Endometrial microvascular endothelial cells (primary cell): ENCODE data around the gene ASPHD1. TPM values are rescaled to one million over a fixed set of nuclear protein-coding genes. Genes with fewer than 3 reads are reported as not detected.

ENCODE experiments used
- in situ Hi-C: cut with HindIII; loops from 2 replicates; pipeline ENCODE4 v1.10.0; 2017; ENCODE audit warnings: low sequenced_read_pairs, low pct_unique_long_range_greater_than_20kb; ENCODE audit errors: inconsistent ontology term
- total RNA-seq: library from RNA; depleted of rRNA; stranded (reverse); fragments of >200 nt; gene quantifications from one replicate; pipeline ENCODE4 v1.2.3, GENCODE V29; 2015; ENCODE audit errors: inconsistent ontology term

The ASPHD1 gene, protein sequence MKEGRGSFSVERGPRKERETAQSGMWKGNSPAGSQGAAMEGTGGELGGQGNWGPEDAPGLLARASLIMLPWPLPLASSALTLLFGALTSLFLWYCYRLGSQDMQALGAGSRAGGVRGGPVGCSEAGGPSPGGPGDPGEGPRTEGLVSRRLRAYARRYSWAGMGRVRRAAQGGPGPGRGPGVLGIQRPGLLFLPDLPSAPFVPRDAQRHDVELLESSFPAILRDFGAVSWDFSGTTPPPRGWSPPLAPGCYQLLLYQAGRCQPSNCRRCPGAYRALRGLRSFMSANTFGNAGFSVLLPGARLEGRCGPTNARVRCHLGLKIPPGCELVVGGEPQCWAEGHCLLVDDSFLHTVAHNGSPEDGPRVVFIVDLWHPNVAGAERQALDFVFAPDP
- not detected for total RNA-seq

DNA sequence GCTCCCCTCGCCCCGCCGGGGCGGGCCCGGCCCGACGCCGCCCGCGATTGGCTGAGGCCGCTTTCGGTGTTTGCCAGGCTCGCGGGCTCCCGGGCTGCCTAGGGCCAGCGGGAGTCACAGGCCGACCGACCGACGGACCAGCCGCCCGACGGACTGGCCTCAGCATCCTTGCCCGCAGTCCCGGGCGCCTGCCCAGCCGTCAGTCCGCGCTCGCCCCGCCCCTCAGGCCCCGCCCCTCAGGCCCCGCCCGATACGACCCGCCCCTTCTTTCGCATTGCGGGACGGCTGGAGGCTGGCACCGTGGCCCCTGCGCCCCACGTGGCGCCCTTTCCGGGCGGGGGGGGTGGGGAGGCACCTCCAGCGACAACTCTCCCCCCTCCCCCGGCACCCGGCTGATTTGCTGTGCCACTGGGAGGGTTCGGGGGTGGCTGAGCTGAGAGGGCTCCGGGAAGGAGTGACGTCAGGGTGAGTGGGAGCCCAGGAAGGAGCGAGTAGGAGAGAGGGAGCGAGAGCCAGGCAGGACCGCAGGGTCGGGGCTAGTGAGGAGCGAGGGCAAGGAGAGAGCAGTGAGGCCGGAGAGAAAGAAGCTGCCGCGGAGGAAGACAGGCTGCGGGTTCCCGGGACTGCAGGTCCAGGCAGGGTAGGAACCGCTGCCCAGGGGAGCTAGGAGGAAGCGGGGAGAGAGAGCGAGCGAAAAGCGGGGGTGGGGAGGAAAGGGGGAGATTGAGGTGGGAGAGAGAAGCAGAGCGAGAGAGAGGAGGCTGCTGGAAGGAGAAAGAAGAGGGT, at the start of gene ASPHD1:
TSS of gene ASPHD1 (plus strand) at position 387 of the 786 bp plus-strand sequence. CDS start 484 bp downstream, outside the sequence.
- in situ Hi-C loops, result no loop called here

- in situ Hi-C loops, result no loop called here
These were observed 49.3 kb upstream of the ASPHD1 start for GRCh38 chr16:29850998-29851397.

GRCh38 chr16:29852654-29853053, 47.6 kb upstream of the ASPHD1 start:
- in situ Hi-C loops, result no loop called here

GRCh38 chr16:29854520-29855100, 45.7 kb upstream of the ASPHD1 start:
- in situ Hi-C loops, result no loop called here

DNA sequence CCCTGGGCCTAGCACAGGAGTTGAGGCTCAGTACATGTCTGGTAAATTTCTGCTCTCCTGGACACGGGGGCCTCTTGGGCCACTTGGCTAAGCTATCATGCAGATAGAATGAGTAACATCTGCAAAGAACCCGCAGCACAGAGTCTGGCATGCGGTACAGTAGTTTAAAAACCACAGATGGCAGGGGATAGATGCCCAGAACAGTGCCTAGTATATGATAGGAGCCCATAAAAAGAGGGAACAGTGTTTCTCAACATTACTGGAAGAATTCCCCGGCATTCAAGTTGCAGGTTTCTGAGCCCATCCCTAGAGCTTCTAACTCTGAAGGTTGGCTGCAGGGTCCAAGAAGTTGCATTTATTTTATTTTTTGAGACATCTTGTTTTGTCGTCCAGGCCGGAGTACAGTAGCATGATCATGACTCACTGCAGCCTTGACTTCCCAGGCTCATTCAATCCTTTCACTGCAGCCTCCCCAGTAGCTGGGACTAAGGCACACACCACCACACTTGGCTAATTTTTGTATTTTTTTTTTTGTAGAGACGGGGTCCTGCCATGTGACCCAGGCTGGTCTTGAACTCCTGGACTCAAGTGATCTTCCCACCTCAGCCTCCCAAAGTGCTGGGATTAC, 43.0 kb upstream of the ASPHD1 start:
- in situ Hi-C loops, result no loop called here

DNA sequence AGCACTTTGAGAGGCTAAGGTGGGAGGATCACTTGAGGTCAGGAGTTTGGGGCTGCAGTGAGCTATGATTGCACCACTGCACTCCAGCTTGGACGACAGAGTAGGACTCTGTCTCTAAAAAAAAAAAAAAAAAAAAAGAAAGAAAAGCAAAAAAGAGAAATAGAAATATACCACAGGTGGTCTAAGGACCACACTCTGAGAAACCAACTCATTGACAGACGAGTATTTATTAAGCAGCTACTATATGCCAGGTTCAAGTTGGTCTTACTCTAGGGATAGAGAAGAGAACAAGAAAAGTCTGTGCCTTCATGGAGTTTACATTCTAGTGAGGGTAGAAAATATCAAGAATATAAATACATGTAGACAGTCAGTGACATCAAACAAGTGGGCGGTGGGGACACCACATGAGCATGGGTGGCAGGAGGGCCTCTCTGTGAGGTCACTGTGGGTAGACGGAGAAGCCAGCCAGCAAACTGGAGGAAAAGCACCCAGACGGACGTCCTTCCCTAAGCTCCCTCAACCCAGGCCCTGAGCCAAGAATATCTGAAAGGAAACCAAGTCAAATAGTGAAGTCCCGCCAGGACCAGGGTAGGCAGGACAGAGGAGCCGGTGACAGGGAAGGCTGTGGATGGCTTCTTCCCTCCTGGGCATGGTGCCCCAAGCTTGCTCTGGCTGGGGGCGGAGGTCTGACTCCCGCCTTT, 42.0 kb upstream of the ASPHD1 start:
- in situ Hi-C loops, result no loop called here

- in situ Hi-C loops, result no loop called here
These were observed 41.3 kb upstream of the ASPHD1 start for GRCh38 chr16:29858974-29859373.

DNA sequence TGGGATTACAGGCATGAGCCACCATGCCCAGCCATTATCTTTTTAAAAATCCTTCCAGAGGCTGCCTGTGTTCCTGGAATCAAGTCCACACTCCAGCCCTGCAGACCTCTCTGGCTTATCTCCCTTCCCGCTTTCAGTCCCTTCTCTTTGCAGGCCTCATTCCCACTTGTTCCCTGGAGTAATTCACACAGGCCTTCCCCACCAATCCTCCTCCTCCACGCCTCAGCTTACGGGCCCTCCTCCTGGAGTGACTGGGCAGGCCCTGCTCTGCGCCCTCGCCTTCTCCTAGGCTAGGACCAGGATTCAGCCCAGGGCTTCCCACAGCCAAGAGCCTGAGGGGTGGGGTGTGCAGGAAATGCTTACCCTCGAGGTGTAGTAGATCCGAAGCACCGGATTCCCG, 40.1 kb upstream of the ASPHD1 start:
- in situ Hi-C loops, result loop anchor here (10.0 kb wide), 1 partner anchor 55 kb away; the partner anchor contains the start of gene MAZ

DNA sequence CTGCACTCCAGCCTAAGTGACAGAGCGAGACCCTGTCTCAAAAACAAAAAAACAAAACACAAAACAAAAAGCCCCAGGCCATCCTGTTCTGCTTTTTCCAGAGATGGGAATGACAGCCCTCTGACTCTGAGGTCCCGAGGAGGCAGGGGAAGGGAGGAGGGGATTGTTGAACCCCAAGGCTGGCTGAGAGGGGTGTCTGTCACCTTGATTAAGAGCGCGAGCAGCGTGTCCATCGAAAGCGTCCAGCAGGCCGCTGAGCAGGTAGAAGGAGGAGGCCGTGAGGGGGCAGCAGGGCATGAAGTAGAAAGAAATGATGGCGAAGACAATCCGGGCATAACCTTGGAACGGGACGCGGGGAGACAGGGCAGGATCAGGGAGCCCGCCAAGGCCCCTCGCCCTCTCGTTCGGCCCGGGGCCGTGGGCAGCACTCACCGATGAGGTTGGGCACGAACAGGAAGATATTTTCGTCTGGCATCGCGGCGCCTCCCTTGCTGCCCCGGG, 37.9 kb upstream of the ASPHD1 start:
- in situ Hi-C loops, result loop anchor here (10.0 kb wide), 1 partner anchor 58 kb away; the partner anchor contains the start of gene MAZ

- in situ Hi-C loops, result loop anchor here (10.0 kb wide), 1 partner anchor 58 kb away; the partner anchor contains the start of gene MAZ
These were observed 37.2 kb upstream of the ASPHD1 start, which contains the start of gene CDIPT for GRCh38 chr16:29862884-29863668. CDIPT (minus strand) TSS chr16:29863226; CDS start chr16:29862857, 369 bp downstream.

DNA sequence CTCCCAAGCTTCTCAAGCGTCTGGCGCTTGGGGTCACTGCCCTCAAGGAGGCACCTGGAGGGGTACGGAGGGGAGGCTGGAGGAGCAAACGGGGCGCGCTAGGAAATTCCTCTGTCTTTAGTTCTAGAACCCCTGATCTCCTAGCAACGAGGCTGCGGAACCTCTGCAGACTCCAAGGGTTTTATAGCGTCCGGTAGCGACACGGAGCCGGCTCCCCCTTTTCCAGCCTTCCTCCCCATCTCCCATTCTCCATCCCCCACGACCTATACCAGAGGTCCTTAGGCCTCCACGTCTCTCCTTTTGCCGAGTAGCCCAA, 36.7 kb upstream of the ASPHD1 start:
- in situ Hi-C loops, result loop anchor here (10.0 kb wide), 1 partner anchor 59 kb away; the partner anchor contains the start of gene MAZ

GRCh38 chr16:29864205-29864604, 36.1 kb upstream of the ASPHD1 start:
- in situ Hi-C loops, result loop anchor here (10.0 kb wide), 1 partner anchor 59 kb away; the partner anchor contains the start of gene MAZ

DNA sequence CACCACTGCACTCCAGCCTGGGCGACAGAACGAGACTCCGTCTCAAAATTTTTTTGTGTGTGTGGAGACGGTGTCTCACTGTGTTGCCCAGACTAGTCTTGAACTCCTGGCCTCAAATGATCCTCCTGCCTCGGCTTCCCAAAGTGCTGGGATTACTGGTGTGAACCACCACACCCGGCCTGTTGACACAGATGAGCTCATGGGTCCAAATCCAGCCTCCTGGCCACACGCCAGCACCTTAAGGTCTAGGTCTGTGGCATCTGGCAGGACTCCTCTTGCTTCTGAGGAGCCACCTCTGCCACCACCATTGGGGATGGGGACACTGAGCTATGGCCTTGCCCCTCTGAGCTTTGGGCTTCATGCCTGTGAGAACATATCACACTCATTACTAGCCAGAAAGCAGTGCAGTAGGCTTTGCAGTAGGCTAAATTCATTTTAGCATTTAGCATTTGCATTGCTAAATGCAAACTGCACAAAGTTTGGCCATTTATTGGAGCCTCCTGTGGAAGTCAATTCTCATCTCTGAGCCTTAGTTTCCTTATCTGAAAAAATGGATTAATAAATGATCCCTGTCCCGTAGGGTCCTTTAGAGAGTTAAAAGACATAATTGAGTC, 31.8 kb upstream of the ASPHD1 start:
- in situ Hi-C loops, result loop anchor here (10.0 kb wide), 1 partner anchor 64 kb away; the partner anchor contains the start of gene MAZ

- in situ Hi-C loops, result loop anchor here (10.0 kb wide), 1 partner anchor 64 kb away; the partner anchor contains the start of gene MAZ
These were observed 31.2 kb upstream of the ASPHD1 start for GRCh38 chr16:29869067-29869466.

GRCh38 chr16:29871822-29872546, 28.3 kb upstream of the ASPHD1 start:
- in situ Hi-C loops, result no loop called here

- in situ Hi-C loops, result no loop called here
These were observed 27.0 kb upstream of the ASPHD1 start for GRCh38 chr16:29873319-29873718.
